ENCODE measurements around the gene MON1B.
A peak's percentile ranks its signal among the peaks of the same experiment; 100 is the strongest.

Gene MON1B

GRCh38 chr16:77206533-77206932 is 15.5 kb downstream of the MON1B start:
- Histone ChIP-seq H3K4me3 (ENCODE audit: low read length) (no peak overlapping the region), H3K9ac (ENCODE audit: low read depth, low read length) (no peak overlapping the region), H3K4me2 (ENCODE audit: low read length) (no peak overlapping the region), H3K9me3 (replicated peaks; ENCODE audit: low read length) (no peaks in the 10 kb centered on the region), H3K36me3 (ENCODE audit: insufficient read depth, low read length) (no peaks in the 10 kb centered on the region), H3K4me1 (ENCODE audit: control insufficient read depth, insufficient read depth, low read length) (no peaks in the 10 kb centered on the region), H3K27me3 (ENCODE audit: control insufficient read depth, insufficient read depth, low read length) (no peaks in the 10 kb centered on the region)

GRCh38 chr16:77207030-77207429 is 16.0 kb downstream of the MON1B start:
- Histone ChIP-seq H3K4me1 (ENCODE audit: control insufficient read depth, insufficient read depth, low read length) (peaks cover under 1% of the 10 kb centered on the region), H3K9ac (ENCODE audit: low read depth, low read length) (no peak overlapping the region), H3K4me2 (ENCODE audit: low read length) (no peak overlapping the region), H3K4me3 (ENCODE audit: low read length) (no peak overlapping the region), H3K9me3 (replicated peaks; ENCODE audit: low read length) (no peaks in the 10 kb centered on the region), H3K36me3 (ENCODE audit: insufficient read depth, low read length) (no peaks in the 10 kb centered on the region), H3K27me3 (ENCODE audit: control insufficient read depth, insufficient read depth, low read length) (no peaks in the 10 kb centered on the region)

- Histone ChIP-seq H3K27me3 (ENCODE audit: control insufficient read depth, insufficient read depth, low read length) (no peaks in the 10 kb centered on the region), H3K9ac (ENCODE audit: low read depth, low read length) (no peak overlapping the region), H3K4me2 (ENCODE audit: low read length) (no peak overlapping the region), H3K9me3 (replicated peaks; ENCODE audit: low read length) (no peaks in the 10 kb centered on the region), H3K4me3 (ENCODE audit: low read length) (no peak overlapping the region), H3K4me1 (ENCODE audit: control insufficient read depth, insufficient read depth, low read length) (peaks cover 14% of the 10 kb centered on the region), H3K36me3 (ENCODE audit: insufficient read depth, low read length) (no peaks in the 10 kb centered on the region)
These were observed 17.4 kb downstream of the MON1B start for GRCh38 chr16:77208382-77208781.

GRCh38 chr16:77211880-77212740 is 21.1 kb downstream of the MON1B start:
- Histone ChIP-seq H3K4me3 (ENCODE audit: low read length) (peak overlapping the region; percentile 72), H3K36me3 (ENCODE audit: insufficient read depth, low read length) (no peaks in the 10 kb centered on the region), H3K9ac (ENCODE audit: low read depth, low read length) (peak overlapping the region; percentile 66)

GRCh38 chr16:77212741-77213541 is 22.0 kb downstream of the MON1B start:
- Histone ChIP-seq H3K4me3 (ENCODE audit: low read length) (peak overlapping the region; percentile 72), H3K9me3 (replicated peaks; ENCODE audit: low read length) (no peaks in the 10 kb centered on the region), H3K4me1 (ENCODE audit: control insufficient read depth, insufficient read depth, low read length) (peaks cover 18% of the 10 kb centered on the region), H3K36me3 (ENCODE audit: insufficient read depth, low read length) (no peaks in the 10 kb centered on the region), H3K9ac (ENCODE audit: low read depth, low read length) (peak overlapping the region; percentile 66), H3K4me2 (ENCODE audit: low read length) (peak overlapping the region; percentile 87), H3K27me3 (ENCODE audit: control insufficient read depth, insufficient read depth, low read length) (no peaks in the 10 kb centered on the region)

More at GRCh38 chr16:77211880-77212740, 21.1 kb downstream of the MON1B start:
- peaks cover 18% of the 10 kb centered on the region for H3K4me1 ChIP-seq (ENCODE audit: control insufficient read depth, insufficient read depth, low read length)
- no peaks in the 10 kb centered on the region for H3K27me3 ChIP-seq (ENCODE audit: control insufficient read depth, insufficient read depth, low read length)
- H3K4me2 ChIP-seq (ENCODE audit: low read length) = peak overlapping the region; percentile 87
- no peaks in the 10 kb centered on the region for H3K9me3 ChIP-seq (replicated peaks; ENCODE audit: low read length)

- Histone ChIP-seq H3K9me3 (replicated peaks; ENCODE audit: low read length) (no peaks in the 10 kb centered on the region), H3K4me2 (ENCODE audit: low read length) (peak overlapping the region; percentile 36), H3K36me3 (ENCODE audit: insufficient read depth, low read length) (no peaks in the 10 kb centered on the region), H3K4me3 (ENCODE audit: low read length) (peak overlapping the region; percentile 18), H3K9ac (ENCODE audit: low read depth, low read length) (no peak overlapping the region), H3K4me1 (ENCODE audit: control insufficient read depth, insufficient read depth, low read length) (peaks cover 18% of the 10 kb centered on the region), H3K27me3 (ENCODE audit: control insufficient read depth, insufficient read depth, low read length) (no peaks in the 10 kb centered on the region)
These were observed 22.6 kb downstream of the MON1B start for GRCh38 chr16:77213542-77214106.

- no peaks in the 10 kb centered on the region for H3K9me3 ChIP-seq (replicated peaks; ENCODE audit: low read length)
- H3K27me3 ChIP-seq (ENCODE audit: control insufficient read depth, insufficient read depth, low read length) = no peaks in the 10 kb centered on the region
- H3K36me3 ChIP-seq (ENCODE audit: insufficient read depth, low read length) = no peaks in the 10 kb centered on the region
- H3K4me2 ChIP-seq (ENCODE audit: low read length) = no peak overlapping the region
- peaks cover 18% of the 10 kb centered on the region for H3K4me1 ChIP-seq (ENCODE audit: control insufficient read depth, insufficient read depth, low read length)
- no peak overlapping the region for H3K9ac ChIP-seq (ENCODE audit: low read depth, low read length)
- H3K4me3 ChIP-seq (ENCODE audit: low read length) = no peak overlapping the region
These were observed 23.6 kb downstream of the MON1B start for GRCh38 chr16:77214411-77215138.

GRCh38 chr16:77219437-77219836 is 28.4 kb downstream of the MON1B start:
- Histone ChIP-seq H3K4me1 (ENCODE audit: control insufficient read depth, insufficient read depth, low read length) (no peaks in the 10 kb centered on the region), H3K4me3 (ENCODE audit: low read length) (no peak overlapping the region), H3K4me2 (ENCODE audit: low read length) (no peak overlapping the region), H3K9ac (ENCODE audit: low read depth, low read length) (no peak overlapping the region), H3K27me3 (ENCODE audit: control insufficient read depth, insufficient read depth, low read length) (no peaks in the 10 kb centered on the region), H3K9me3 (replicated peaks; ENCODE audit: low read length) (no peaks in the 10 kb centered on the region), H3K36me3 (ENCODE audit: insufficient read depth, low read length) (no peaks in the 10 kb centered on the region)

- Histone ChIP-seq H3K9me3 (replicated peaks; ENCODE audit: low read length) (no peaks in the 10 kb centered on the region), H3K9ac (ENCODE audit: low read depth, low read length) (no peak overlapping the region), H3K27me3 (ENCODE audit: control insufficient read depth, insufficient read depth, low read length) (peaks cover 7% of the 10 kb centered on the region), H3K4me1 (ENCODE audit: control insufficient read depth, insufficient read depth, low read length) (no peaks in the 10 kb centered on the region), H3K4me2 (ENCODE audit: low read length) (no peak overlapping the region), H3K36me3 (ENCODE audit: insufficient read depth, low read length) (no peaks in the 10 kb centered on the region), H3K4me3 (ENCODE audit: low read length) (no peak overlapping the region)
These were observed 29.4 kb downstream of the MON1B start for GRCh38 chr16:77220427-77220826.

- H3K4me3 ChIP-seq (ENCODE audit: low read length) = no peak overlapping the region
- peaks cover 11% of the 10 kb centered on the region for H3K27me3 ChIP-seq (ENCODE audit: control insufficient read depth, insufficient read depth, low read length)
- no peak overlapping the region for H3K9ac ChIP-seq (ENCODE audit: low read depth, low read length)
- H3K9me3 ChIP-seq (replicated peaks; ENCODE audit: low read length) = no peaks in the 10 kb centered on the region
- H3K4me1 ChIP-seq (ENCODE audit: control insufficient read depth, insufficient read depth, low read length) = no peaks in the 10 kb centered on the region
- no peak overlapping the region for H3K4me2 ChIP-seq (ENCODE audit: low read length)
- H3K36me3 ChIP-seq (ENCODE audit: insufficient read depth, low read length) = no peaks in the 10 kb centered on the region
These were observed 30.5 kb downstream of the MON1B start for GRCh38 chr16:77221482-77221881.

- H3K4me3 ChIP-seq (ENCODE audit: low read length) = no peak overlapping the region
- peaks cover 19% of the 10 kb centered on the region for H3K27me3 ChIP-seq (ENCODE audit: control insufficient read depth, insufficient read depth, low read length)
- no peak overlapping the region for H3K4me2 ChIP-seq (ENCODE audit: low read length)
- no peaks in the 10 kb centered on the region for H3K36me3 ChIP-seq (ENCODE audit: insufficient read depth, low read length)
- no peak overlapping the region for H3K9ac ChIP-seq (ENCODE audit: low read depth, low read length)
- no peaks in the 10 kb centered on the region for H3K9me3 ChIP-seq (replicated peaks; ENCODE audit: low read length)
- no peaks in the 10 kb centered on the region for H3K4me1 ChIP-seq (ENCODE audit: control insufficient read depth, insufficient read depth, low read length)
These were observed 32.2 kb downstream of the MON1B start for GRCh38 chr16:77223184-77223583.
